ENCODE results near the gene TENM4. TPM values are rescaled to one million over a fixed set of nuclear protein-coding genes. Genes with fewer than 3 reads are reported as not detected.

Gene TENM4
- total RNA-seq, 2 experiments from 2014 or later = not detected

DNA sequence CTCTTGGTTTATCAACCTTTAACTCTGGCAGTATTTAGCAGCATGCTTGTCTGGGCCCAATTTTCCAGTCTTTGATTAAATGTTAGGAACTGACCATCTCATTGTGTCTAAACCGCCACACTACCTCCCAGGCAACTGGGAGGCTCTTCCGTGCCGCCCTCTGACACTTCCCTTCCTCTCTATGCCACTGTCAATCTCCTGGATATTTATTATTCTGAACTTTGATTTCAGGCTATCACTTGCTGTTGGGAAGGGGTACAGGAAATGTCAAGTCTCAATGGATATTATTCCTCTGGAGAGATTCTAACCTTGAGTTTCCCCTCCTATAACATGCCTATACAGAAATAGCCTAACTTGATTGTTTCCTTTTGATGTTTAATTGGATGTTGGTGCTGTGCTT, 643.3 kb downstream of the TENM4 start:
- no peaks in the 10 kb centered on the region for H3K9me2 ChIP-seq (ENCODE audit: insufficient read depth, low read length)
- no peaks in the 10 kb centered on the region for H3K79me2 ChIP-seq (ENCODE audit: insufficient read depth, low read depth, low read length)
- no peak for DNase-seq (ENCODE audit: low spot score)
- ChIA-PET CTCF (ENCODE audit: unreplicated experiment) (no interaction called here), POLR2A (no interaction called here)
- no peak overlapping the region for H2AFZ ChIP-seq (ENCODE audit: low read length)
- H3K4me1 ChIP-seq (ENCODE audit: insufficient read depth, low read length, poor library complexity, severe bottlenecking) = no peaks in the 10 kb centered on the region
- H3K36me3 ChIP-seq (ENCODE audit: insufficient read depth, low read length) = no peaks in the 10 kb centered on the region
- H4K20me1 ChIP-seq (ENCODE audit: insufficient read depth, low read length) = no peaks in the 10 kb centered on the region
- intact Hi-C loops (cut with micrococcal nuclease; ENCODE audit: unreplicated experiment) = loop anchor here (10.0 kb wide), 1 partner anchor 153 kb away; no protein-coding TSS in a partner anchor
- H3K4me3 ChIP-seq (ENCODE audit: low read depth, low read length, poor library complexity, severe bottlenecking) = no peak overlapping the region
- BruUV-seq (replicated peaks) = no TSS peak
- H3K4me2 ChIP-seq (ENCODE audit: low read length) = no peak overlapping the region
- no peak overlapping the region for H3K27ac ChIP-seq (ENCODE audit: low read depth, low read length, poor library complexity, severe bottlenecking)
- no peaks in the 10 kb centered on the region for H3K9me3 ChIP-seq (ENCODE audit: low read length)
- TF ChIP-seq, protein P1, sequence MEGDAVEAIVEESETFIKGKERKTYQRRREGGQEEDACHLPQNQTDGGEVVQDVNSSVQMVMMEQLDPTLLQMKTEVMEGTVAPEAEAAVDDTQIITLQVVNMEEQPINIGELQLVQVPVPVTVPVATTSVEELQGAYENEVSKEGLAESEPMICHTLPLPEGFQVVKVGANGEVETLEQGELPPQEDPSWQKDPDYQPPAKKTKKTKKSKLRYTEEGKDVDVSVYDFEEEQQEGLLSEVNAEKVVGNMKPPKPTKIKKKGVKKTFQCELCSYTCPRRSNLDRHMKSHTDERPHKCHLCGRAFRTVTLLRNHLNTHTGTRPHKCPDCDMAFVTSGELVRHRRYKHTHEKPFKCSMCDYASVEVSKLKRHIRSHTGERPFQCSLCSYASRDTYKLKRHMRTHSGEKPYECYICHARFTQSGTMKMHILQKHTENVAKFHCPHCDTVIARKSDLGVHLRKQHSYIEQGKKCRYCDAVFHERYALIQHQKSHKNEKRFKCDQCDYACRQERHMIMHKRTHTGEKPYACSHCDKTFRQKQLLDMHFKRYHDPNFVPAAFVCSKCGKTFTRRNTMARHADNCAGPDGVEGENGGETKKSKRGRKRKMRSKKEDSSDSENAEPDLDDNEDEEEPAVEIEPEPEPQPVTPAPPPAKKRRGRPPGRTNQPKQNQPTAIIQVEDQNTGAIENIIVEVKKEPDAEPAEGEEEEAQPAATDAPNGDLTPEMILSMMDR (conservative IDR thresholded peaks at IDR 0.05; ENCODE audit: low read length) = no peak
- TF ChIP-seq EZH2phosphoT487 (IDR thresholded peaks at IDR 0.05; ENCODE audit: borderline replicate concordance, low read depth, low read length) = no peak

DNA sequence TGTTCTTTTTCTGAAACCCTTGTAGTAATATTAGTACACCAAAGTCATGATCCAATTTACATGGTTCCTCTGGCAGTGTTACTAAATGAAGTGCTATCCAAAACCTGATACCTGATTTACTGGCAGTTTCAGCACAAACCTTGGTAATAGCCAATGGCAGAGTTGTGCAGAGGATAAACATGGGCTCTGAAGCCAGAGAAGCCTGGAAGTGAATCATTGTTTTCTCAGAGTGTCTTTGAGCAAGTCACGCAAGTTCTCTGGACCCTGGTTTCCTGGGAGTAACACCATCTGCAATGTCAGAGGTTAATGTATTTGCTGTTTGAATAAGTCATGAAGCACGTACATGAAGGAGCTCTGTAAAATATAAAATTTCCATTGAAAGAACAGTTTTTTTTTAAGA, 643.9 kb downstream of the TENM4 start:
- POLR2A ChIA-PET = no interaction called here

DNA sequence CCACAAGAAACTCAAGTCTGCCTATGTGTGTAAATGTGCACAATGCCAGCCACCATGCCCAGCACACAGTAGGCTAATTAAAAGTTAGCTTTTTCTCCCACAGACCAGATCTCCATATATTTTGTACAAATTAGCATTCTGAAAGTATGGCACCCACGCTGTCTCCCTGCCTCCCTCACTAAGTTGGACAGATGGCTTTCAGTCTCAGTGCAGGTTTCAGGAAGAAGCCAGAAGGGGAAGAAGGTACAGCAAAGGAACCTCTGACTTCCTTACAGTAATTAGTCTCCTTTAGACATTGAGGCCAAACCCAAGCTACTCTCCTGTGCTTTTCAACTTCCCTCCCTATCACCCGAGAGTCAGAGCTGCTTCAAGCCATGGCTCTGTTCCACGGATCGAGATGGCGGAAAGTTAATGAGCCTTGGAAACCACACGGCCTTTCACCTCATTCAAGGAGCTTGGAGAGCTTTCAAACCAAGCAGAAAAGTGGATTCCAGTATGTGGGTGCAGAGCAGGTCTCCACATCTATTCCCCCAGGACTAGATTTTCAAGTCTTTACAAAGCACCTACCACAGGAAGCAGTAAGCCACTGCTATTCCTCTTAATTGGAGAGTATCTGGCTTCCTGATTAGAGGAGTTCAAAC, 645.1 kb downstream of the TENM4 start:
- POLR2A ChIA-PET = no interaction called here
- Histone ChIP-seq H3K36me3 (ENCODE audit: insufficient read depth, low read length) (no peaks in the 10 kb centered on the region), H2AFZ (ENCODE audit: low read length) (no peak overlapping the region), H3K9me3 (ENCODE audit: low read length) (no peaks in the 10 kb centered on the region), H3K4me2 (ENCODE audit: low read length) (no peak overlapping the region), H3K4me1 (ENCODE audit: insufficient read depth, low read length, poor library complexity, severe bottlenecking) (no peaks in the 10 kb centered on the region), H4K20me1 (ENCODE audit: insufficient read depth, low read length) (no peaks in the 10 kb centered on the region), H3K9me2 (ENCODE audit: insufficient read depth, low read length) (no peaks in the 10 kb centered on the region), H3K4me3 (ENCODE audit: low read depth, low read length, poor library complexity, severe bottlenecking) (no peak overlapping the region), H3K27ac (ENCODE audit: low read depth, low read length, poor library complexity, severe bottlenecking) (no peak overlapping the region), H3K79me2 (ENCODE audit: insufficient read depth, low read depth, low read length) (no peaks in the 10 kb centered on the region)
- intact Hi-C loops (cut with micrococcal nuclease; ENCODE audit: unreplicated experiment) = loop anchor here (10.0 kb wide), 1 partner anchor 151 kb away; no protein-coding TSS in a partner anchor
- CTCF ChIA-PET (ENCODE audit: unreplicated experiment) = no interaction called here
- TF ChIP-seq, protein P1 (conservative IDR thresholded peaks at IDR 0.05; ENCODE audit: low read length) = no peak
- TF ChIP-seq EZH2phosphoT487 (IDR thresholded peaks at IDR 0.05; ENCODE audit: borderline replicate concordance, low read depth, low read length) = no peak
- no peak for DNase-seq (ENCODE audit: low spot score)
- BruUV-seq (replicated peaks) = no TSS peak

More for the DNA sequence above, 643.9 kb downstream of the TENM4 start:
- no peak overlapping the region for H2AFZ ChIP-seq (ENCODE audit: low read length)
- H3K27ac ChIP-seq (ENCODE audit: low read depth, low read length, poor library complexity, severe bottlenecking) = no peak overlapping the region
- no peaks in the 10 kb centered on the region for H3K36me3 ChIP-seq (ENCODE audit: insufficient read depth, low read length)
- no peaks in the 10 kb centered on the region for H3K9me2 ChIP-seq (ENCODE audit: insufficient read depth, low read length)
- BruUV-seq (replicated peaks) = no TSS peak
- H3K4me1 ChIP-seq (ENCODE audit: insufficient read depth, low read length, poor library complexity, severe bottlenecking) = no peaks in the 10 kb centered on the region
- no peaks in the 10 kb centered on the region for H3K9me3 ChIP-seq (ENCODE audit: low read length)
- no peak overlapping the region for H3K4me3 ChIP-seq (ENCODE audit: low read depth, low read length, poor library complexity, severe bottlenecking)
- H3K79me2 ChIP-seq (ENCODE audit: insufficient read depth, low read depth, low read length) = no peaks in the 10 kb centered on the region
- H3K4me2 ChIP-seq (ENCODE audit: low read length) = no peak overlapping the region
- intact Hi-C loops (cut with micrococcal nuclease; ENCODE audit: unreplicated experiment) = loop anchor here (10.0 kb wide), 1 partner anchor 152 kb away; no protein-coding TSS in a partner anchor
- no peaks in the 10 kb centered on the region for H4K20me1 ChIP-seq (ENCODE audit: insufficient read depth, low read length)
- TF ChIP-seq, protein P1 (conservative IDR thresholded peaks at IDR 0.05; ENCODE audit: low read length) = no peak
- TF ChIP-seq EZH2phosphoT487 (IDR thresholded peaks at IDR 0.05; ENCODE audit: borderline replicate concordance, low read depth, low read length) = no peak
- DNase-seq (ENCODE audit: low spot score) = no peak
- CTCF ChIA-PET (ENCODE audit: unreplicated experiment) = no interaction called here
